ENCODE results near the gene CLCNKA.
"Not testable (repeated sequence)": the region's sequence is repeated elsewhere in the genome, so short reads cannot be mapped to it uniquely, and the experiment has no call there.

The CLCNKA gene

GRCh38 chr1:16021681-16022080 lies at the start of gene CLCNKA:
CLCNKA (plus strand) TSS chr1:16022036; CDS start chr1:16022620, 584 bp downstream.
- DNase-seq (ENCODE audit: low read depth): no peak

- DNase-seq (ENCODE audit: low read depth): no peak
These were observed 49.4 kb upstream of the CLCNKA start for GRCh38 chr1:15972409-15972808.

- no peak for DNase-seq (ENCODE audit: low read depth)
These were observed 48.1 kb upstream of the CLCNKA start for GRCh38 chr1:15973772-15974171.

GRCh38 chr1:15974855-15975254 lies 47.0 kb upstream of the CLCNKA start:
- no peak for DNase-seq (ENCODE audit: low read depth)

GRCh38 chr1:15975358-15975804 lies 46.5 kb upstream of the CLCNKA start:
- DNase-seq (ENCODE audit: low read depth): no peak

- no peak for DNase-seq (ENCODE audit: low read depth)
These were observed 45.8 kb upstream of the CLCNKA start, which contains the start of gene ZBTB17 for GRCh38 chr1:15975805-15976680. ZBTB17 (minus strand) TSS chr1:15976101; CDS start chr1:15948495, 27,606 bp downstream.

- not testable (repeated sequence) for DNase-seq (ENCODE audit: low read depth)
These were observed 43.9 kb upstream of the CLCNKA start for GRCh38 chr1:15977947-15978346.

- no peak for DNase-seq (ENCODE audit: low read depth)
These were observed 40.2 kb upstream of the CLCNKA start for GRCh38 chr1:15981679-15982078.

GRCh38 chr1:15983275-15983674 lies 38.6 kb upstream of the CLCNKA start:
- no peak for DNase-seq (ENCODE audit: low read depth)

GRCh38 chr1:15985611-15986297 lies 36.1 kb upstream of the CLCNKA start:
- DNase-seq (ENCODE audit: low read depth): no peak

GRCh38 chr1:15988856-15989736 lies 32.7 kb upstream of the CLCNKA start:
- no peak for DNase-seq (ENCODE audit: low read depth)

GRCh38 chr1:15989776-15990175 lies 32.1 kb upstream of the CLCNKA start:
- no peak for DNase-seq (ENCODE audit: low read depth)

- DNase-seq (ENCODE audit: low read depth): no peak
These were observed 30.2 kb upstream of the CLCNKA start for GRCh38 chr1:15991427-15992186.

- no peak for DNase-seq (ENCODE audit: low read depth)
These were observed 29.7 kb upstream of the CLCNKA start for GRCh38 chr1:15992187-15992553.

- DNase-seq (ENCODE audit: low read depth): no peak
These were observed 29.0 kb upstream of the CLCNKA start for GRCh38 chr1:15992582-15993500.

GRCh38 chr1:15993666-15994065 lies 28.2 kb upstream of the CLCNKA start:
- no peak for DNase-seq (ENCODE audit: low read depth)

- DNase-seq (ENCODE audit: low read depth): no peak
These were observed 27.8 kb upstream of the CLCNKA start for GRCh38 chr1:15994081-15994480.

GRCh38 chr1:15994590-15995351 lies 27.1 kb upstream of the CLCNKA start:
- no peak for DNase-seq (ENCODE audit: low read depth)

GRCh38 chr1:15997076-15997585 lies 24.7 kb upstream of the CLCNKA start:
- DNase-seq (ENCODE audit: low read depth): no peak

All from GM04503 (cell line).